Stromal cell of bone marrow (primary cell): Measurements from ENCODE around the gene N4BP2L2.

Source experiments
- DNase-seq: peaks from one replicate; pipeline ENCODE4 v3.0.0-alpha.2; 2012; ENCODE audit warnings: low read depth

N4BP2L2 gene

GRCh38 chr13:32426191-32426989 lies 112.2 kb downstream of the N4BP2L2 start:
- no peak for DNase-seq

DNA sequence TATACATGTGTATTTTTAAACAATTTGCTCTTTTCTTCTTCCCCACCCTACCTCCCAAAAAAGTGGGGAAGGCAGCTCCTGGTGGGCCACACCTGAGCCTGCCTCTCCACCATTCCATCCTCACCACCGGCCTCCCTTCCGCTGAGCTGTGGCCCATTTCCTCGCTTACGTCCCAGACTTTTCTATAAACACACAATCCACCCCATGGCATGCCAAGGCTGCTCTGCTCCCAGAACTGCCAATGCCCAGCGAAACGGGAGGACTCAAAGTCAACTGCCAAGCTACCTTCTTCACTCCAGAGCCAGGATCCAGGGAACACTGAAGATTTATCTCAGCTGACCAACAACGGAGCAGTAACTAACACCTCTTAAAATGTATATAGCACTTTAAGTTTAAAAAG lies 113.4 kb downstream of the N4BP2L2 start:
- DNase-seq, result no peak

DNA sequence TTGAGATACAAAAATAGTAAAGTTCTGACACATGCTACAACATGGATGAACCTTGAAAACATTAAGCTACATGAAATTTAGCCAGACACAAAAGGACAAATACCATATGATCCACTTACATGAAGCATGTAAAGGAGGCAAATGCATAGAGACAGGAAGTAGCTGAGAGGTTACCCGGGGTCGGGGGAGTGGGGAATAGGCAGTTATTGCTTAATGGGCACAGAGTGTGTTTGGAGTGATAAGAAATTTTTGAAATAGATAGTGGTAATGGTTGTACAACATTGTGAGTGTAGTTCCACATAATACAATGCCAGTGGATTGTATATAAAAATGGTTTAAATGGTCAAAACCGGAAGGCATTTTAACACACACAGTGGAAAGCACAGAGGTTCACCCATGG lies 115.0 kb downstream of the N4BP2L2 start:
- no peak for DNase-seq

- DNase-seq, result no peak
Observed at GRCh38 chr13:32419862-32420261, 118.7 kb downstream of the N4BP2L2 start.

DNA sequence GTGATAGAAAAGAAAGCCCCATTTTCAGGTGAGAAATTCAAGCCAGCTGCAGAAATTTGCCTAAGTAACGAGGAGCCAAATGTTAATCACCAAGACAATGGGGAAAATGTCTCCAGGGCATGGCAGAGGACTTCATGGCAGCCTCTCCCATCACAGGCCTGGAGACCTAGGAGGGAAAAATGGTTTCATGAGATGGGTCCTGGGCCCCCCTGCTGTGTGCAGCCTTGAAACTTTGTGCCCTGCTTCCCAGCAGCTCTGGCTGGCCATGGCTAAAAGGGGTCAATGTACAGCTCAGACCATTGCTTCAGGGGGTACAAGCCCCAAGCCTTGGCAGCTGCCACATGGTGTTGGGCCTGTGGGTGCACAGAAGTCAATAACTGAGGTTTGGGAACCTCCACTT lies 120.6 kb downstream of the N4BP2L2 start:
- no peak for DNase-seq

- DNase-seq, result no peak
Observed at GRCh38 chr13:32415019-32415418, 123.6 kb downstream of the N4BP2L2 start.

DNA sequence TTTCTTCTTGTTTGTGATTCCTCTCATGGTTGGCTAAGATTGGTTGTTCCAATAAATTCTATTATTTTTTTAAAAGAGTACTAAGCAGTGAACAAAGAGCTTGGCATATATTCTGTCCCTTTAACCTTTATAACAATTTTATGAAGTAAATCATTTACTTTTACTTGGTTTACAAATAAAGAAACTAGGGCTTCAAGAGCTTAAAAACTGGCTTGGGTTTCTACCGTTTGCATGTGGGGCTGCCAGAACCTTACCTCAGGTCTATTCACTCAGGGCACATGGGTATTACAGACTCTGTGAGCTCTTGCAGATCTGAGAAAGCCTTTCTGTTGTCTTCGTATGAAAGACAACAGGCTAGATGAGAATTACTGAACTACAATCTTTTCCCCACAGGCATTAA lies 124.0 kb downstream of the N4BP2L2 start:
- no peak for DNase-seq

- no peak for DNase-seq
Observed at GRCh38 chr13:32413284-32413683, 125.3 kb downstream of the N4BP2L2 start.

DNA sequence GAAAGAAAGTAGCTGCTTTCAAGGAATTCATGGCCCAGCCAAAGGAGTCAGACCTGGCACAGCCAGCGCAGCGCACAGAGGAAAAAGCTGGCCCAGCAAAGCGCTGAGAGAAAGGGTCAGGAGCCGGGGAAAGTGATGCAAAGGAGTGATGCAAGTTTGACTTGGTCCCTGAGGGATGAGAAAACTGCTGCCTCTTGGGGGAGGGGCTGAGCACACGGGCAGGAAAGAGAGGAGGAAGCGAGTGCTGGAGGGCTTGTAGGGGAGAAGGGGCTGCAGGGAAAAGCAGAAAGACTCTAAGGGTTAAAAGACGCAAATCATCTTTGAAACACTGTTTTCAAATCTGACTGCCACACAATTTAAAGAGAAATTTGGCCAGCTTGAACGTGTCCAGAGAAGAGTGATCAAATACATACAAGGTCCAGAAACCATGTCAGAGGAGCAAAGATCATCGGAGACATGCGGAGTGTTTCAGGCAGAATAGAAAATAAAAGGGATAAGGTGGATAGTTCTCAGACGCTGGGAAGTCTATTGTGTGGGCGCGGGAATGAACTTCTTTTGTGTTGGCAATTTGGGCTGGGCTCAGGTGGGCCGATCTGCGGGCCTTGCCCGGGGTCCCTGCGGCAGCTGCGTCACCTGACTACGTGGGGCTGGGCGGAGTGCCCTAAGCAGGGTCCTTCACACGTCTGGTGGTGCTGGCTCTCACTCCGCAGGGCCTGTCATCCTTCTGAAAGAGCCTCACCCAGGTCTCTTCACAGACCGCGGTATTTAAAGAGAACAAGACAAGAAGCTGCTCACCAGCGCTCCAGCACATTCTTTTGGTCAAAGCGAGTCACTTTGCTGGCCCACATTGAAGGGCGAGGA lies 128.8 kb downstream of the N4BP2L2 start:
- DNase-seq, result peak; percentile 64

GRCh38 chr13:32409001-32409313 lies 129.6 kb downstream of the N4BP2L2 start:
- no peak for DNase-seq

- DNase-seq, result no peak
Observed at GRCh38 chr13:32408296-32409000, 130.1 kb downstream of the N4BP2L2 start.

DNA sequence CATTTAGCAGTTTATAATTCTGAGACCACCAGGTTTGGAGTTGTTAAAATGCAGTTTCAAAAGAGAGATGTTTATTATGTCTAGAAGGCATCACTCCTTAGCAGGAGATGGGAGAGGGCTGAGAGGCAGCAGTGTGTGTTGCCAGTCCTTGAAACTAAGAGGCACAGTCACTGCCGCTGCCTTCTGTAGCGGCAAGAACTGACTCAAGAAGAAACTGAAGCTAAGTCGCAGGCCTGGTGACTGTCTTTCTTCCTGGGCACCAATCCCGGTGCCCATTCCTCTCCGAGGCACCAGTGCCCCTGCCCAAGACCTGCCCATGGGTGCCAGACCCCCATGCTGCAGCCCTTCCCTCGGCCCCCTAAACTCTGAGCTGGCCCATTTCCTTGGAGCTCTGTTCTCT lies 130.7 kb downstream of the N4BP2L2 start:
- no peak for DNase-seq

DNA sequence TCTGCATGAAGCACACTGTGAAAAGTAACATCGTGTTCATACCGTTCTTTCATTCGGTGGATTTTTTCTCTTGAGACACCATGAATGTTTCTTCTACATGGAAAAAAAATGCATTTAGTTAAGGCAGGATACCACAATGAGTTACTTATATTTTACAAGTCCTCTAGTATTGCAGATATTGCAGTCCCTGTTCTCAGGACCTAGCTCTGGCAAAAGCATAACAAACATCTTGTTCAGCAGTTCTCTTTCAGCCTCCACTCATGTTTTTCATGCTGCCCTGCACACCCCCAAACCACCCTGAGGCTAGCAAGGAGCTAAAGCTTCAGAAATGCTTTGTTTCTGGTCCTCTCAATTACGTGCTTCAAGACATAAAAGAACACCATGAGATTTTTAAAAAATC lies 135.5 kb downstream of the N4BP2L2 start:
- DNase-seq, result no peak

GRCh38 chr13:32391101-32391619 lies 147.4 kb downstream of the N4BP2L2 start:
- no peak for DNase-seq

DNA sequence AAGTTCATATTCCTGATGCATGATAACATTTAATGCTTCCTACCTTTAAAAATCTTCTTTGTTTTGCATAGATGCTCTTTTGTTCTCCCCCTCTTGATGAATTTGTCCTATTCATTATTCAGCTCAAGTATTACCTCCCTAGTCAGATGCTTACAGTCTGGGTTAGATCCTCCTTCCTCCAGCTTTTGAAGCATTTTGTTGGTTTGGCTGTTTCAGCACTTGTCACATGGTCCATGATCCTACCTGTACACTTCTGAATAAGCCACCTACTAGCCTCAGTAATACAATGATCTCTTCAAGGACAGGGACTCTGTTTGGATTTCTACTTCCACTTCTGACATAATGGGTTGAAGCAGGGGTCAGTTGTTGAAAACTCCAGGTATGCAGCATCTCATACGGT lies 148.1 kb downstream of the N4BP2L2 start:
- DNase-seq, result no peak

DNA sequence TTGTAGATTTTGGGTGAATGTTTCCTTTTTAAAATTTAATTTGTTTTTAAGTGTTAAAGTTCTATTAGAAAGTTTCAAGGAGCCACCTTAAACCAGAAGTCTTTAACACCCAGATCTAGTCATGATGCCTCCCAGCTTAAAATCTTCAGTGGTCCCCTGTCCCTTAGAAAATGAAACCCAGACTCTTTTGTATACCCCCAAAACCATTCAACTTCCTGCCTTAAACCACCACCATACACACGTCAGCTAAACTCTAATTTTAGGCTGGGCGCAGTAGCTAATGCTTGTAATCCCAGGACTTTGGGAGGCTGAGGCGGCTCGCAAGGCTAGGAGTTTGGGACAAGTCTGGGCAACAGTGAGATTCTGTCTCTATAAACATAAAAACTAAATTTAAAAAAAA lies 148.5 kb downstream of the N4BP2L2 start:
- DNase-seq, result no peak

DNA sequence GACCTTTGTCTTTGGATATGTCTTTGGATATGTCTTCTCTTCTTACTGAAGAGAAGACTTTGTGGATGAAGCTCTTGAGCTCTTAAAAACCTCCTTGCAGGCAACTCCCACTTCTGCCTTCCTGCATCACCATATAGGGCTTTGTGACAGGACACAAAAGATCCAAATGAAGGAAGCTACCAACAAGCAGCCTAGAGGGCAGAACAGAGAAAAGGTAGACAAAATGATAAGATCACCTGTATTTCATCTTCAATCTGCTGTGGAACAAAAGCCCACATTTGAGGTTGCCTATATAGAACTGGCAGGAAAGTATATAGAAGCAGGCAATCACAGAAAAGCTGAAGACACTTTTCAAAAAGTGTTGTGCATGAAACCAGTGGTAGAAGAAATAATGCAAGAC lies 153.2 kb downstream of the N4BP2L2 start:
- no peak for DNase-seq

DNA sequence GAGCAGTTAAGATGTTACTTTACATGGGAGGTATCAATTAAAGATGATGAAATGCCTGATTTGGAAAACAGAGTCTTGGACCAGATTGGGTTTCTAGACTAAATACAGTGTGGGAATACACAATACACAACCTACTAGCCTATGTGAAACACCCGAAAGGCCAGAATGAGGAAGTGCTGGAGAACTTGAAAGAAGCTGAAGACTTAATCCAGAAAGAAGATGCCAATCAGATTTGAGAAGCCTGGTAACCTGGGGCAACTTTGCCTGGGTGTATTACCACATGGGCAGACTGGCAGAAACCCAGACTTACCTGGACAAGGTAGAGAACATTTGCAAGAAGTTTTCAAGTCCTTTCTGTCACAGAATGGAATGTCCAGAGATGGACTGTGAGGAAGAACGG lies 153.9 kb downstream of the N4BP2L2 start:
- DNase-seq, result no peak

GRCh38 chr13:32383836-32384618 lies 154.6 kb downstream of the N4BP2L2 start:
- no peak for DNase-seq
